K562 (cell line): Measurements from ENCODE around the gene RUVBL1. TPM values are rescaled to one million over a fixed set of nuclear protein-coding genes. Genes with fewer than 3 reads are reported as not detected.

Experiments
- ATAC-seq: fragments of 200-7000 bp; cut with Tn5 transposase; 3 replicates; pipeline ENCODE4 v1.9.1; 2020; ENCODE audit warnings: moderate library complexity
- BruUV-seq: library from RNA; stranded (reverse); fragments of 400-500 nt; replicated peaks from 2 replicates; lab custom pipeline; 2021; lab: Mats Ljungman, UMichigan
- CTCF ChIA-PET: fragments of 300-600 bp; formaldehyde crosslinking; extraction: SDS; loops from one replicate; lab custom pipeline; 2021; ENCODE audit warnings: low intra/inter-chr PET ratio; lab: Yijun Ruan, JAX
- POLR2A ChIA-PET: fragments of 300-600, 350-650 bp; sonication (Branson Sonifier 250); formaldehyde crosslinking; extraction: SDS; loops from one replicate; lab custom pipeline; 2021; ENCODE audit warnings: antibody characterized with exemption, inconsistent platforms; lab: Yijun Ruan, JAX
- DNase-seq, 4 experiments: peaks; one replicate each; pipeline versions ENCODE4 v3.0.0 to v3.0.0-alpha.2; 2011 to 2018; ENCODE audit warnings: low spot score in 3 of 4, mixed read lengths in 3 of 4; ENCODE audit errors: extremely low read depth in 1 of 4
- FAIRE-seq: peaks from 2 replicates; lab custom pipeline; 2011; peaks lifted over from hg19 to GRCh38; lab: Jason Lieb, UNC
- H2AFZ ChIP-seq: 2 replicates; pipeline ENCODE4 v1.6.0; 2011; ENCODE audit warnings: low read depth, low read length, control low read depth, inconsistent platforms
- H3K27ac ChIP-seq: fragments of 200-600 bp; 3 replicates; pipeline ENCODE4 v1.8.0; 2011; ENCODE audit warnings: low read depth, mild to moderate bottlenecking, control low read depth, inconsistent platforms, low read length, moderate library complexity, mixed read lengths; ENCODE audit errors: extremely low read depth
- H3K27me3 ChIP-seq, 2 experiments: fragments of 300-600 bp in 1 of 2; 2 replicates in 1 of 2; 3 replicates in 1 of 2; pipeline versions ENCODE4 v1.6.0 to v1.8.0; 2011; ENCODE audit warnings: inconsistent platforms in 2 of 2, low read length in 2 of 2, mild to moderate bottlenecking in 1 of 2, mixed read lengths in 1 of 2, moderate library complexity in 1 of 2; ENCODE audit not compliant: control insufficient read depth in 2 of 2, insufficient read depth in 2 of 2
- H3K36me3 ChIP-seq: fragments of 300-600 bp; 3 replicates; pipeline ENCODE4 v1.8.0; 2011; ENCODE audit warnings: mild to moderate bottlenecking, low read length, inconsistent platforms; ENCODE audit not compliant: control insufficient read depth, insufficient read depth
- H3K4me1 ChIP-seq, 2 experiments: fragments of 200-600 bp in 1 of 2; replicated peaks in 1 of 2; 2 replicates in 1 of 2; 3 replicates in 1 of 2; pipeline versions ENCODE4 v1.5.1 to v1.8.0; 2011; ENCODE audit warnings: inconsistent platforms in 2 of 2, low read length in 2 of 2, mild to moderate bottlenecking in 1 of 2, mixed read lengths in 1 of 2, moderate library complexity in 1 of 2; ENCODE audit not compliant: control insufficient read depth in 2 of 2, insufficient read depth in 2 of 2
- H3K4me2 ChIP-seq: 2 replicates; pipeline ENCODE4 v1.6.1; 2011; ENCODE audit warnings: low read length, control low read depth, inconsistent platforms, mixed read lengths; ENCODE audit not compliant: insufficient read depth
- H3K4me3 ChIP-seq: fragments of 200-600 bp; sonication (generic), shearing (Covaris generic); 2 replicates; pipeline ENCODE4 v1.5.1; 2016; ENCODE audit warnings: control low read depth, inconsistent platforms
- H3K79me2 ChIP-seq: fragments of 200-600 bp; 3 replicates; pipeline ENCODE4 v1.8.0; 2011; ENCODE audit warnings: low read length, inconsistent platforms; ENCODE audit not compliant: control insufficient read depth, insufficient read depth
- H3K9ac ChIP-seq, 2 experiments: 2 replicates each; pipeline versions ENCODE4 v1.6.0 to v1.6.1; 2011; ENCODE audit warnings: low read depth in 2 of 2, low read length in 2 of 2, control low read depth in 1 of 2, inconsistent platforms in 1 of 2, mild to moderate bottlenecking in 1 of 2, mixed read lengths in 1 of 2; ENCODE audit not compliant: insufficient read depth in 1 of 2
- H3K9me1 ChIP-seq: one replicate; pipeline ENCODE4 v1.6.0; 2011; ENCODE audit warnings: inconsistent platforms, mild to moderate bottlenecking, low read length, moderate library complexity; ENCODE audit not compliant: control insufficient read depth, insufficient read depth
- H3K9me3 ChIP-seq: replicated peaks from 2 replicates; pipeline ENCODE4 v1.5.1; 2011; ENCODE audit warnings: low read depth, low read length, inconsistent platforms; ENCODE audit not compliant: control insufficient read depth, insufficient read depth
- H4K20me1 ChIP-seq: replicated peaks from 2 replicates; pipeline ENCODE4 v1.6.1; 2011; ENCODE audit warnings: low read length, inconsistent platforms, mixed read lengths; ENCODE audit not compliant: control insufficient read depth, insufficient read depth
- ATF7 ChIP-seq: fragments of 450-650 bp; IDR thresholded peaks from 2 replicates; pipeline ENCODE4 v1.7.1; 2014; ENCODE audit warnings: mild to moderate bottlenecking, moderate library complexity
- CCNT2 ChIP-seq: IDR thresholded peaks from 2 replicates; pipeline ENCODE4 v1.6.1; 2011; ENCODE audit warnings: borderline replicate concordance, low read depth, mild to moderate bottlenecking, moderate library complexity, mixed read lengths, low read length; ENCODE audit not compliant: insufficient read length; ENCODE audit errors: extremely low read depth
- EP400 ChIP-seq: fragments of 450-650 bp; IDR thresholded peaks from 2 replicates; pipeline ENCODE4 v1.6.1; 2017; ENCODE audit warnings: antibody characterized with exemption, mild to moderate bottlenecking, moderate library complexity
- KAT7 ChIP-seq: sonication (generic); formaldehyde crosslinking; IDR thresholded peaks from 2 replicates; pipeline ENCODE4 v1.8.0; 2022; ENCODE audit warnings: missing genetic modification reagents, mild to moderate bottlenecking, borderline replicate concordance
- KDM5B ChIP-seq: fragments of 200-600 bp; sonication (generic); IDR thresholded peaks from 2 replicates; pipeline ENCODE4 v1.6.1; 2012; ENCODE audit warnings: low read depth, mild to moderate bottlenecking, moderate library complexity, low read length, control low read depth, inconsistent platforms; ENCODE audit not compliant: insufficient replicate concordance
- SIX5 ChIP-seq, 2 experiments: IDR thresholded peaks; 2 replicates each; pipeline ENCODE4 v1.6.1; 2011; ENCODE audit warnings: low read length in 2 of 2, borderline replicate concordance in 1 of 2, low read depth in 1 of 2, mild to moderate bottlenecking in 1 of 2, moderate library complexity in 1 of 2; ENCODE audit not compliant: insufficient read depth in 1 of 2
- SMARCB1 ChIP-seq: IDR thresholded peaks from 2 replicates; pipeline ENCODE4 v1.6.1; 2011; ENCODE audit warnings: improper control_type of control experiment, low read depth; ENCODE audit not compliant: insufficient read length
- STAG1 ChIP-seq: sonication (generic); formaldehyde crosslinking; IDR thresholded peaks from 2 replicates; pipeline ENCODE4 v1.5.0; 2020; ENCODE audit warnings: missing genetic modification reagents, borderline replicate concordance
- ZBTB9 ChIP-seq: fragments of 450-650 bp; formaldehyde crosslinking; IDR thresholded peaks from 2 replicates; pipeline ENCODE4 v1.4.0; 2020; ENCODE audit warnings: mild to moderate bottlenecking, moderate library complexity
- ZNF277 ChIP-seq: fragments of 250-450 bp; sonication (Bioruptor Pico); IDR thresholded peaks from 2 replicates; pipeline ENCODE4 v1.8.0; 2022; ENCODE audit warnings: inconsistent platforms, mild to moderate bottlenecking, moderate library complexity, borderline replicate concordance
- ZNF282 ChIP-seq: sonication (generic); formaldehyde crosslinking; IDR thresholded peaks from 2 replicates; pipeline ENCODE4 v1.8.1; 2023; ENCODE audit warnings: missing genetic modification reagents
- ZNF444 ChIP-seq: fragments of 250-450 bp; sonication (Bioruptor Pico); IDR thresholded peaks from 2 replicates; pipeline ENCODE4 v1.4.0; 2020; ENCODE audit warnings: mild to moderate bottlenecking, moderate library complexity
- ZNF512 ChIP-seq: IDR thresholded peaks from 2 replicates; pipeline ENCODE4 v1.6.1; 2016; ENCODE audit warnings: missing genetic modification characterization, missing compliant biosample characterization
- WGBS: fragments of 100-300 bp; shearing (Covaris generic); methylation state at CpG from one replicate; pipeline ENCODE4 v1.1.6; 2016; ENCODE audit warnings: low coverage, mixed read lengths; ENCODE audit not compliant: insufficient coverage; ENCODE audit errors: missing lambda C conversion rate; 5-methylcytosine and 5-hydroxymethylcytosine counted together
- in situ Hi-C: fragments of 300-500 bp; cut with MboI; formaldehyde crosslinking; loops from 4 replicates; pipeline ENCODE4 v1.15.0; 2018; ENCODE audit warnings: inconsistent platforms, mixed read lengths
- intact Hi-C: fragments of 100-400 bp; cut with micrococcal nuclease; formaldehyde crosslinking; loops from 2 replicates; pipeline ENCODE4 v1.14.2; 2022
- polyA plus RNA-seq, 8 experiments: library from polyadenylated mRNA; depleted of rRNA in 4 of 8; stranded (reverse) in 5 of 8; unstranded in 3 of 8; fragments of >200 nt; fragmentation: Nextera tagmentation in 2 of 8; fragmentation: Illumina TruSeq in 1 of 8; extraction: Ambion mirVana in 2 of 8; extraction: Trizol in 1 of 8; gene quantifications; 2 replicates each; pipeline versions ENCODE4 v1.2.1 to v1.2.3, GENCODE V29; 2011 to 2014; ENCODE audit warnings: inconsistent platforms in 1 of 8, missing spikeins in 1 of 8
- total RNA-seq, 7 experiments: library from RNA; depleted of rRNA in 6 of 7; stranded (reverse); fragments of >200 nt in 6 of 7; fragmentation: Illumina TruSeq in 2 of 7; extraction: Trizol in 2 of 7; gene quantifications; 2 replicates each; pipeline versions ENCODE4 v1.2.1 to v1.2.3, GENCODE V29; 2011 to 2021; ENCODE audit warnings: low replicate concordance in 1 of 7

Gene RUVBL1
- total and polyA plus RNA-seq, 9 of the 15 experiments (the other 6 are each of a cell fraction or from before 2014, with no cell fraction given): 20.7 to 147 (median 113) TPM

- TF ChIP-seq ZNF282 (CRISPR knock-in tag): no peak
- TF ChIP-seq CCNT2: peak; percentile 77
- TF ChIP-seq STAG1: no peak
- TF ChIP-seq ZNF444 (CRISPR knock-in tag): no peak
- no peak for TF ChIP-seq ZNF277 (CRISPR knock-in tag)
These were observed 71.6 kb downstream of the RUVBL1 start, which contains the start of gene SEC61A1 (continued) for GRCh38 chr3:128051837-128052594.

GRCh38 chr3:128051459-128051836 lies 72.2 kb downstream of the RUVBL1 start:
- Histone ChIP-seq H3K36me3 (peaks cover 37% of the 10 kb centered on the region), H3K4me1 (peaks cover 0 to 22% of the 10 kb centered on the region in 2 experiments; a peak in 2 of 5 replicates), H3K27ac (peak overlapping the region; percentile 74), H3K9me3 (no peaks in the 10 kb centered on the region), H3K4me2 (peak overlapping the region; percentile 91), H3K27me3 (peaks cover 4 to 5% of the 10 kb centered on the region in 2 experiments; a peak in 4 of 5 replicates), H2AFZ (peak overlapping the region; percentile 99), H3K9ac (peak overlapping the region; percentile 80 to 94), H3K4me3 (peak overlapping the region; percentile 94), H4K20me1 (0 out of 2 replicates have a peak, but pooled peaks cover 11% of the 10 kb centered on the region), H3K79me2 (peaks cover 51% of the 10 kb centered on the region), H3K9me1 (no peaks in the 10 kb centered on the region)
- ATAC-seq: peak; percentile 5
- CTCF ChIA-PET: interaction anchor here (1.0 kb wide), 1 partner anchor 10 kb away, joined by 3 read pairs; no protein-coding TSS in a partner anchor
- in situ Hi-C loops (no loop called here), intact Hi-C loops (no loop called here)
- POLR2A ChIA-PET: interaction anchor here (0.7 to 2.6 kb wide), 5 partner anchors 9 to 793 kb away, joined by 3 to 7 read pairs (median 3); no protein-coding TSS in a partner anchor
- no TSS peak for BruUV-seq
- DNase-seq: no peak
- no peak for FAIRE-seq
- WGBS: 25% methylated on average over 6 of the region's 10 CpGs
- TF ChIP-seq ZBTB9 (CRISPR knock-in tag) (no peak), ATF7 (peak; percentile 84), KAT7 (no peak), SMARCB1 (no peak), EP400 (peak; percentile 25; the same call in 1 of the 2 replicates), KDM5B (peak; percentile 10), SIX5 (IDR thresholded peaks at IDR 0.05; ENCODE audit: borderline replicate concordance in 1 of 2, insufficient read depth in 1 of 2, low read depth in 1 of 2, low read length in 2 of 2) (no peak), ZNF512 (tag) (no peak)
